GM11168 (cell line): ENCODE results near the gene PNPLA5.

Experiments
- in situ Hi-C: fragments of 300-500 bp; cut with MboI; formaldehyde crosslinking; loops from one replicate; pipeline ENCODE4 v1.12.0; 2022; ENCODE audit warnings: low sequenced_read_pairs; ENCODE audit not compliant: unreplicated experiment

PNPLA5 gene

DNA sequence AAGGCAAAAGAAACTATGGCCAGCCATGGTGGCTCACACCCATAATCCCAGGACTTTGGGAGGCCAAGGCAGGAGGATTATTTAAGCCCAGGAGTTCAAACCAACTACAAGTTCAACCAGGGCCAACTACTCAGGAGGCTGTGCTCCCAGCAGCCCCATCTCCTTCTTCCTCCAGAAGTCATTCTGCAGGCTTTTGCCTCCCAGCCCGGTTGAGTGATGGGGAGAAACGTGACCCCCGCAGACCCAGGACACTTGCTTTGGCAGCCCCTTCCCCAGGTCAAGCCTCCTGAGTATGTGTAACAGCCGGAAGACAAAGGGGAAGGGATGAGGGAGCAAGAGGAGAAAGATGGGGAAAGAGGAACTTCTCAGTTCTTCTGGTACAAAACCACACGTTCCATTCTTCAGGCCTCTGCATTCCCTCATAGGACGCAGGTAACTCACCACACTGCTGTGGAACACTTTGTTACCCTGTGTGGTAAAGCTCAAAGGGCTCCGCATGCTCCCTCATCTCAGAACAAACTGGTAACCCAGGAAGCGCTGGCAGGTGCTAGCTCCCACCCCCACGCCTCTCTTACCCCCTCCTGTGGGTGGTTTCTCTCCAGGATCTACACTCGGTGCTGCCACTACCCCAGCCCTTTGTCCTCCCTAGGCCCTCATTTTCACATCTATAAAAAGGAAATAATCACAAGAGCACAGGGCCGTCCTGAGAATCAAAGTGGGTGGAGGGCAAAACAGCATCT lies 33.5 kb downstream of the PNPLA5 start:
- in situ Hi-C loops = no loop called here

DNA sequence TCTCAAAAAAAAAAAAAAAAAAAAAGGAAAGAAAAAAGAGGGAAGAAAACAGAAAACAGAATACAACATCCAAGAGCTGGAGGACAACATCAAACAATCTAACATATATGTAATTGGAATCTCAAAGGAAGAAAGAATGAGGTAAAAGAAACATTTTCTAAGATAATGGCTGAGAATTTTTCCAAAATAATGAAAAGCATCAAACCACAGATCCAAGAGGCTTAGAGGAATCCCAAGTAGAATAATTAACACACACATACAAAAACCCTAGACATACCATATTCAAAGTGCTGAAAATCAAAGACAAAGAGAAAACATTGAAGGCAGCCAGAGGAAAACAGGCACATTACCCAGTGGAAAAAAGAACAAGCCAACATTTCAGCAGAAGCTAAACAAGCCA lies 34.4 kb downstream of the PNPLA5 start:
- in situ Hi-C loops = no loop called here

DNA sequence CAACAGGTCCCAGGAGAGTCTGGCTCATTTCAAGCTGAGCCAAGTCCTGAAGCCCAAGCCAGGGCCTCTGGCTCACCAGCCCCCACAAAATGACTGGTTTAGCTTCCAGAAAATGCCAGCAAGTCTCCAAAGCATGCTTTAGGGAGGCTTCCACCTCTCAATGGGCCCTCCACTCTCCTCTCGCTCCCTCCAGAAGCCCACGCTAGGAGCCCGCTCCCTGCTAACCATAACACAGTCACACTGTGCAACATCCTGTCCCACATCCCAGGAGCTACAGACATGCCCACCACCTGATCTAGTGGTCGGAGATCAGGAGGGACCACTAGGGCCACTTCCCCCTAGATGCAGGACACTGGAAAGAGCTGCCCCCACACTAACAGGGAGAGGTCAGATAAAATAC lies 36.4 kb downstream of the PNPLA5 start:
- in situ Hi-C loops = no loop called here

GRCh38 chr22:43854786-43855271 lies 37.0 kb downstream of the PNPLA5 start:
- in situ Hi-C loops = no loop called here

DNA sequence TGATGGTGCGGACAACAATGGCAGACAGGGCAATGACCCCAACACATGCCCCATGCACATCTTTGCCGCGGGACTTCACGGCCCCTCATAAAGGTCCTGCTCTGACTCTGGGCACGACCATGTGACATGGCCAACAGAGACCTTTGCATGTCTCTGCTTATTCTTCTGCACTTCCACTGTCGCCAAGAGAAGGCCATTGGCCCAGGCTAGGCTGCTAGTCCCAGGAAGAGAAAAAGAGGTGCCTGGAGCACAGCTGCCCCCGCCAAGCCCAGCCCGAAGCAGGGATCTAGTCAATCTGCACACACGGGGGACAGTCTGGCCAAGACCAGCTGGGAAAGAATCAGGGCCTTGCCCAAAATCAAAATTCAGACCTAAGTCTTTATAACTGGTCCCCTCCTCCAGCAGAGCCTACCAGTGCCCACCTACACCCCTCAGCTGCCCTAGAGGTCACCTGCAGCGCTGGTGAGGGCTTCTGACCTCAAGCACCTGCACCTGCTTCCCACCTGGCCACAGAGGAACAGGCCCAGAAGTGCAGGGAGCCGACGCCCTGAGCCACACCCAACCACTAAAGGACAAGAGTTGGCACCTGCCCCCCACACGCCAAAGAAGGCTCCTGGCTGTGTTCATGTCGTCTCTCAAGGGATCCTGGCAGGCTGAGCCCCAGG lies 37.6 kb downstream of the PNPLA5 start:
- in situ Hi-C loops = no loop called here

DNA sequence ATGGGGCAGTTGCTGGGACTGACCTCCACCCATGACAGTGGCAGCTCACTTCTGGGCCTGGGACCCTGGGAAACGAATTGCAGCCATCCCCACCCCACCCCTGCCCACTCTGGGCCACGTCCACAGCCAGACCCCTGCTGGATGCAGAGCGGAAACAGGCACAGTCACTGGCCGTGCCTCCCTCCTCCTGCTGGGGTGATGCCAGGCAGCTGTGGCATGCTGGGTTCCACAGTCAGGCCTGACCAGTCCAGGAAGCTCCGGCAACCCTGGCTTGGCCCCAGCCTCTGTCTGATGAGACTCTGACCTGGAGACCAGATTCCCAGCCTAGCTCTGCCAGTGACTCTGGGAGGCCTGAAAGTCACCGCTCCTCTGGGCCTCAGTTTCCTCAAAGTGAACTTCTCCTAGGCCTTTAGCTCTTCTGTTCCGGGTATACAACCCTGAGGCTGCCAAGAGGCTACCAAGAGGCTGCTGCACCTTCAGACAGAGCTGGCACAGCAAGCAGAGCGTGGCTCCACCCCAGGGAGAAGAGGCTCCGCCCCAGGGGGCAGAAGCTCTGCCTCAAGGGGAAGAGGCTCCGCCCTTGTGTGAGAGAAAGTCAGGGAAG lies 38.4 kb downstream of the PNPLA5 start:
- in situ Hi-C loops = no loop called here

DNA sequence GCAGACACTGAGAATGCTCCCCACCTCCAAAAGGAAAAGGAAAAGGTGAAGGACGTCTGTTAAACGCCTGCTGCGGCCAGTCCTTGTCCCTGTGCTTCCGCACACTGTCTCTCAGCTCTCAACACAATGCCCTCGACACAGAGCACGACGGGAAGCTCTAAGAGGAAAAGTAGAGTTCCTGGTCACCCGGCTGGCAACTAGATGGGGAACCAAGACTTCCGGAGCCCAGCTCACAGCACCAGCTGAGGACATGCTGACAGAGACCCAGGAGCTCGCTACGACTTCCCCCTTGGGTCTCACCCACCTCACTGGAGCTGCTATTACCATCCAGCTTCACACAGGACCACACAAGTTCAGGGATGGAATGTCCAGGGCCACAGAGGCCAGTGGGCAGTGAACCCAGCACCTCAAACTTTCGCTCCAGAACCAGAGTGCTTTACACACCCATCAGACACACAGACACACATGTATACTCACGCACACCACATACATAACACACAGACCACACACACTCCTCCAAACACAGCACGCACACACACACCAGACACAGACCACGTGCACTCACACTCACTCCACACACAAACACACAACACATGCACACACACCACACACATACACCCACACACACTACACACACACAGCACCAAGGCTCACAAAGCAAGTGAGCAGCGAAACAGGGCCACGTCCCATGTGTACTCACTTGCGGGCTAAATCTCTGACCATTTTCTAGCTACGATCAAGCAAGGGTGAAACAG lies 39.1 kb downstream of the PNPLA5 start:
- in situ Hi-C loops = no loop called here

DNA sequence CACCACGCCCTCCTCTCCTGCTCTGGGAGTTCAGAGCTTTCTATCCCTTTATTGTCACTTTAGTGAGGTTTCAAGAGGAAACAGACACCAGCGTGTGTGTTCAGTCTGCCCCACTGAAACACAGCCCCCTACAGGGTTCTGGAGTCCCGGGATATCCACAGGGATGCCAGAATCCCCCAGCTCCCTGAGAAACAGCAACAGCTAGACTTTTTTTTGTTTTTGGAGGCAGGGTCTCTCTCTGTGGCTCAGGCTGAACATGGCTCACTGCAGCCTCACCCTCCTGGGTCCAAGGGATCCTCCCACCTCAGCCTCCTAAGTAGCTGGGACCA lies 39.9 kb downstream of the PNPLA5 start:
- in situ Hi-C loops = no loop called here

GRCh38 chr22:43851058-43851978 lies 40.5 kb downstream of the PNPLA5 start:
- in situ Hi-C loops = no loop called here

DNA sequence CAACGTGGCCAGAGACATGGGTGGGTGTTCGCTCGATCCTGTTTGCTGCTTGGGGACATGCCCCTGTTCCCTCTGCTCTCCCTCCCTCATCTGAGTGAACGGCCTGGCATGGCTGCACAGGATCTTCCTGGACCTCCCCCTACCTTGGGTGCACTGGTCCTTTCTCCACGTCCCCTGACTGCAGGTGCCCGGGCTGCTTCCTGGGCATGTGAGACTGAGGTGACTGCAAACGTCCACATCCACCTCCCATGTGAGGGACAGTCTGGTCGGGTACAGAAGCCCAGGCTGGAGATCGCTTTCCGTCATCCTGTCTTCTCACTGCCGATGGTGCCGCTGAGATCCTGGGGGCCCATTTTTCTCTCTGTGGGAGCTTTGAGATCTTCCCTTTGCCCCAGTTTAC lies 41.3 kb downstream of the PNPLA5 start:
- in situ Hi-C loops = no loop called here

DNA sequence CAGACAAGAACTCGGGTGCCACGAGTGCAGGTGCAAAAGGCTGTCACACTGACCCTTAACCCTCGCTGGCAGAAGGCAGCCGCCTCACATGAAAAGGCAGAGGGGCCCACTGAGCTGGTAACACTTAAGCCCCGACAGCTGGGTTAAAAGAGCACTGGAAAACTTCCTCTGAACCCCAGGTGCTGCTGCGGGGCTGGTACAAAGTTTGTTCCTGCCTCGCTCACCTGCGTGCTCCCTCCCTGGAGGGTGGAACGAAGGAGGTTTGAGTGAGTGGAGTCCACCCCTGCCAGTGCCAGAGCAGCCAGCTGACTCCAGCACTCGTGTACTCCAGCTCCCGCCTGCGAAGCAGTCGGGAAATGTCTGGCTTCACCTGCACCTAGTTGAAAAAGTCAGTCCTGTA lies 42.1 kb downstream of the PNPLA5 start:
- in situ Hi-C loops = no loop called here

DNA sequence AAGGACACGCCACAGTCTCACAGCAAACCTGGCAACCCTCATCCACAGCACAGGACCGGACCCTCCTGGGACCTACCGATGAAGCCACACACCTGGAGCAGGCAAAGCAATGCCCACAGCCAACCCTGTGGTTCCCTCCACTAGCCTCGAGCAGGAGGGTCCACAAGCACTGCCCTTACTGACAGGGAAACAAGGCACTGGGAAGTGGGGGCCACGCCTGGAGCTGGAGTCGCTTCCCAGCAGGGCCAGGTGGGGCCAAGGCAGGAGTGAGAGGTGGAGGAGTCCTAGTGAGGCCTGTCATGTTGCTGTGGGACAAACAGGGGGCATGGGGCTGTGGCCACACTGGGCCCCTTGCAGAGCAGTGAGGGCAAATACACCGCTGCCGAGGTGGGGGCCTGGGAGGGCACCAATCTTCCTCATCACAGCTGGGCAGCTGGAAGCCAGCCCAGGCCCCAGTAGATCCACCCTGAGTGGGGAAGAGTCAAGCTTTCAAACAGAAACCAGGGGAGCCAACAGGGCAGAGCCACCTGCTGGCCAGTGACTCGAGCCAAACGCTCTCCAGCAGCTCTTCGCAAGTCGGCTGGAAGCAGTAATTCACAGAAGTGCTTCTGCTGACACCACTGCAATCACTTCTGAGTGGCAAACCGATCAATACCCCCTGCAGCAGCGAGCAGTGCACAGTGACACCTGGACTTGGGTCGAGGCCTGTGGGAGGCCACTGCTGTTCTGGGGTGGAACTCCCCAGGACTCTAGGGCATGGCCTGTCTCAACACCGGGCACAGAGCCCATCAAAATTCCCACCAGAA lies 43.2 kb downstream of the PNPLA5 start:
- in situ Hi-C loops = no loop called here

DNA sequence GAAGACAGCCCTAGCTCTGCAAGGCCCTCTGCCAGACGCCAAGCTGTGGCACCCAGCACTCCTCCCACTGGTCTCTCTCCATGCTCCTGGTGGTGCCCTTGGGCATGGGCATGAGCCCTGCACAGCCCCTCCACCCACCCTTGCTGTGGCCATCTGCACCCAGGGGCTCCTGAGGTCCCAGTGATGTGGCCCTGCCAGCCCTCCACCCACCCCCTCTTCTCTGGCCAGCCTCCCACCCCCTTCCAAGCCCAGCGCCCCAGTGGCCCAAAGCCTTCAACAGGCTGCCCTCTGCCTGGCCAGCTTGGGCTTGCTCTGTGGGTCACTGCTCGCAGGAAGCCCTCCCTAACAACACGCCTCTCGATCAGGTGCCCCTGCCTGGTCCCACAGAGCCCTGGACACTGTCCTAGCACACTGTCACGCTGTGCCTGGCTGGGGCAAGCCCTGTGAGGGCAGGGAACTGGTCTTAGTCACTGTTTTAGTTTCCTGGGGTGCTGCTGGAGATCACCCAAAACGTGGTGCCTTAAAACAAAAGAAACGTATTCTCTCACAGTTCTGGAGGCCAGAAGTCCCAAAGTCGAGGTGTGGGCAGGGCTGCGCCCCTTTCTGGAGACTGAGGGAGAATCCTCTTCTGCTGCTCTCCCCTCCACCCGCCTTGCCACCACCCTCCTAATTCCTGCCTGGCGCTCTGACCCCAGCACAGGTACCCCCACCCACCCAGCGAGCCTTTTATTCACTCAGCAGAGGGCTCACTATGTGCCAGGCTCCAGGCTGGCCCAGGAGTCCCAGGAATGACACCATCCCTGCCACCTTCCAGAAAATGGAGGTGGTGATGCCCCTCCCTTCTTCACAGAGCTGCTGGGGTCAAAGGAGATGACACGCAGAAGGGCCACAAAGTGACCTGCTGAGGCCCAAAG lies 44.2 kb downstream of the PNPLA5 start:
- in situ Hi-C loops = no loop called here

- in situ Hi-C loops = no loop called here
These were observed 44.8 kb downstream of the PNPLA5 start for GRCh38 chr22:43846966-43847365.

- in situ Hi-C loops = no loop called here
These were observed 45.8 kb downstream of the PNPLA5 start for GRCh38 chr22:43845981-43846380.

DNA sequence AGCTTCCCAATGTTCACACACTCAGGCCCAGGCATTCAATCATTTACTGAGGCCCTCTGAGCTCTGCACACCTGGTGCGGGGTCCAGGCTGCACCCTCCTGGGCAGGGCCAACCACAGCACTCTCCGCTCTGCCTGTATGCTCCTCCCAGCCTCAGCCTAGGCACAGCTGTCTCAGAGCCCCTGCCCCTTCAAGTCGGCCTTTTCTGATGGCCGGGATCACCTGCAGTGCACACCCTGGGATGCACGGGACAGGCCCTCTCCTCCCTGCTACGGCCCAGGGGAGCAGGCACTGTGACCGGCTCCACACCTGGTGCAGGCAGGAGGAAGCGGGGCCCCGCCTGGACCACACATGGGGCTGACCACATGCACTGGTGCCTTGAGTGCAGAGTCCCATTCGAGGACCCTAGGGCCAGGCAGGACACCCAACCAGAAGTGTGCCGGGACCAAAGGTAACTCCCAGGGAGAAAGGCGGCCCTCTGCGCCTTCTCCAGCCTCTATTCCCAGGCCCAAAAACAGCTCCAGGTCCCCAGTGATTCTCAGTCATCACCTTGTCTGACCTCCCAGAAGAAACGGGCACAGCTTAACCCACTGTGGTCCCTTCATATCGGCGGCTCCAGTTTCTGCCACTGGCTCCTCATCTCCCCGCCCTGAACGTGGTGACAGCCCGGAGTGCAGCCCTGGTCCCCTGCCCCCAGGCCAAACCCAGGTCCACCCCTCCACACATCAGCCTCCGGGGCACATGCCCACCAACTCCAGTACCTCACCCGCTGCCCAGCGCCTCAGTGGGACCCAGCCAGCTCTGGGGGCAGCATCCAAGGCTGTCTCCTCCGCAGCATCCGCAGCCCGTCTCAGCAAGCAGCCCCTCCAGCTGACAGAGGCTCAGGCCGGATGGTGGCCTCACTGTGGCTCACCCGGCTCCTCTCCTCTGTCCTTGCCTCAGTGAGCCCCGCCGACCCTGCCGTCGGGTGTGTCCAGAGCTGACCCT lies 47.0 kb downstream of the PNPLA5 start:
- in situ Hi-C loops = no loop called here
